Glomerular endothelial cell (primary cell): ENCODE measurements around the gene AXIN1. TPM values are rescaled to one million over a fixed set of nuclear protein-coding genes. Genes with fewer than 3 reads are reported as not detected.
"Not testable (repeated sequence)": the region's sequence is repeated elsewhere in the genome, so short reads cannot be mapped to it uniquely, and the experiment has no call there.

Experiments
- DNase-seq: peaks from one replicate; pipeline ENCODE4 v3.0.0-alpha.2; 2011; ENCODE audit warnings: low read depth, low spot score; ENCODE audit errors: extremely low read depth
- total RNA-seq: library from RNA; depleted of rRNA; stranded (reverse); fragments of >200 nt; gene quantifications from 2 replicates; pipeline ENCODE4 v1.2.3, GENCODE V29; 2015

AXIN1 gene, protein sequence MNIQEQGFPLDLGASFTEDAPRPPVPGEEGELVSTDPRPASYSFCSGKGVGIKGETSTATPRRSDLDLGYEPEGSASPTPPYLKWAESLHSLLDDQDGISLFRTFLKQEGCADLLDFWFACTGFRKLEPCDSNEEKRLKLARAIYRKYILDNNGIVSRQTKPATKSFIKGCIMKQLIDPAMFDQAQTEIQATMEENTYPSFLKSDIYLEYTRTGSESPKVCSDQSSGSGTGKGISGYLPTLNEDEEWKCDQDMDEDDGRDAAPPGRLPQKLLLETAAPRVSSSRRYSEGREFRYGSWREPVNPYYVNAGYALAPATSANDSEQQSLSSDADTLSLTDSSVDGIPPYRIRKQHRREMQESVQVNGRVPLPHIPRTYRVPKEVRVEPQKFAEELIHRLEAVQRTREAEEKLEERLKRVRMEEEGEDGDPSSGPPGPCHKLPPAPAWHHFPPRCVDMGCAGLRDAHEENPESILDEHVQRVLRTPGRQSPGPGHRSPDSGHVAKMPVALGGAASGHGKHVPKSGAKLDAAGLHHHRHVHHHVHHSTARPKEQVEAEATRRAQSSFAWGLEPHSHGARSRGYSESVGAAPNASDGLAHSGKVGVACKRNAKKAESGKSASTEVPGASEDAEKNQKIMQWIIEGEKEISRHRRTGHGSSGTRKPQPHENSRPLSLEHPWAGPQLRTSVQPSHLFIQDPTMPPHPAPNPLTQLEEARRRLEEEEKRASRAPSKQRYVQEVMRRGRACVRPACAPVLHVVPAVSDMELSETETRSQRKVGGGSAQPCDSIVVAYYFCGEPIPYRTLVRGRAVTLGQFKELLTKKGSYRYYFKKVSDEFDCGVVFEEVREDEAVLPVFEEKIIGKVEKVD
- total RNA-seq = 24.0 and 28.5 TPM in 2 replicates

DNA sequence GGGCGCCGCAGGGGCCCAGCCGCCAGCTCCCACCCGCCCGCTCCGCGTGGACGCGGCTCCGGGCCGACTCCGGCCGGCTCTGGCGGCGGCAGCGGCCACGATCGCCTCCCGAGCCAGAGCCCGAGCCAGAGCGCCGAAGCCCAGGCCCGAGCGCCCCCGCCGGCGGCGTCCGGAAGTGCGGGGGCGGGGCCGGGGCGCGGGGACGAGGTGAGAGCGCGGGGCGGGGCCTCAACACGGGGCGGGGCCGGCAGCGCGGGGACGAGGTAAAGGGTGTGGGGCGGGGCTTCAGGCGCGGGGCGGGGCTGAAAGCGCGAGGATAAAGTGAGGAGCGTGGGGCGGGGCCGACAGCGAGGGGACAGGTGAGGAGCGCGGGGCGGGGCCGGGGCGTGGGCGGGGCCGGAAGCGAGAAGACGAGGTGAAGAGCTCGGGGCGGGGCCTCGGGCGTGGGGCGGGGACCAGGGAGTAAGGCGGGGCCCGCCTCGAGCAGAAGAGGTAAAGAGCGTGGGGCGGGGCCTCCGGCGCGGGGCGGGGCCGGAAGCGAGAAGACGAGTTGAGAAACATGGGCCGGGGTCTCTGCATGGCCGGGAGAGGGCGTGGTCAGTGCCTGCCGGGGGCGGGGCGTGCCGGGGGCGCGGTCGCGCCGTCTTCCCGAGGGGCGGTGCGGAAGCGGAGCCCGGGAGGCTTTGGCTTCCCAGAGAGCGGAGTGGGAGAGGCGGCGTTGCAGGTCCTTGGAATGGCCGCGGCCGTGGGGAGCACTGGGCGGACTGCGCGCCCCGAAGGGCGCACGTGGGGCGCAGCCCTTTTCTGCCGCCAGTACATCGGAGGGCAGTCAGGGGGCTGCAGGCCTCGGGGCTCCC lies at the start of gene AXIN1:
Gene AXIN1, minus strand, starts transcription at position 177 of the 857 bp plus-strand sequence. CDS start 5,698 bp downstream, outside the sequence.
- DNase-seq = no peak

DNA sequence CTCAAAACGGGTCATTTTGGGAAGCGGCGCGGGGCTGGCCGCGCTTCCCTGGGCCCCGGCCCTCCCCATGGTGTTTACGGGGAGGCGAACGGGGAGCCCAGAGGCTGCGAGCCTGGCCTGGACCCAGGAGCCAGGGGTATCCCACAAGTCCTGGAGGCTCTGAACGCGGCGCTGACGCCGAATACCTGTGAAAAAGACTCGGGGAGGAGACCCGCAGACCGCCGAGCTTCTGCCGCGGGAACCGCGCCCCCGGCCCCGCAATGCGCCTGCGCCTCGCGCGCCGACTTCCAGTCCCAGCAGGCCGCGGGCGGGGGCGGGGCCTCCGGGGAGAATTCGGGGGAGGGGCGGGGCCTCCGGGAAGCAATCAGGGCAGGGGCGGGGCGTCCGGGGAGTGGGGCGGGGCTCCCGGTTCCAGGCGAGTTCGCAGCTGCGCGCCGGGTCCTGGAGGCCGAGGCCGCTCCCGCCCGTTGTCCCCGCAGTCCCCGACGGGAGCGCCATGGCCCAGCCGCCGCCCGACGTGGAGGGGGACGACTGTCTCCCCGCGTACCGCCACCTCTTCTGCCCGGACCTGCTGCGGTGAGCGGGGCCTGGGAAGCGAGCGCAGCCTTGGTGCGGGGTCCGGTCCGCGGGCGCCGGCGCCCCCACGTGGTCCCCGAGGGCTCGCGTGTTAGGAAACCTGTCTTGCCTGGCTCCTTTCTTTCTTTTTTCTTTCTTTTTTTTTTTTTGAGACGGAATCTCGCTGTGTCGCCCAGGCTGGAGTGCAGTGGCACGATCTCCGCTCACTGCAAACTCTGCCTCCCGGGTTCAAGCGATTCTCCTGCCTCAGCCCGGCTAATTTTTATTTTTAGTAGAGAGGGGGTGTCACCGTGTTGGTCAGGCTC lies 49.2 kb upstream of the AXIN1 start, which contains the start of gene DECR2:
Gene DECR2, plus strand, starts transcription at position 418 of the 881 bp plus-strand sequence. Its CDS starts 79 bp downstream, at position 497.
- DNase-seq = no peak

DNA sequence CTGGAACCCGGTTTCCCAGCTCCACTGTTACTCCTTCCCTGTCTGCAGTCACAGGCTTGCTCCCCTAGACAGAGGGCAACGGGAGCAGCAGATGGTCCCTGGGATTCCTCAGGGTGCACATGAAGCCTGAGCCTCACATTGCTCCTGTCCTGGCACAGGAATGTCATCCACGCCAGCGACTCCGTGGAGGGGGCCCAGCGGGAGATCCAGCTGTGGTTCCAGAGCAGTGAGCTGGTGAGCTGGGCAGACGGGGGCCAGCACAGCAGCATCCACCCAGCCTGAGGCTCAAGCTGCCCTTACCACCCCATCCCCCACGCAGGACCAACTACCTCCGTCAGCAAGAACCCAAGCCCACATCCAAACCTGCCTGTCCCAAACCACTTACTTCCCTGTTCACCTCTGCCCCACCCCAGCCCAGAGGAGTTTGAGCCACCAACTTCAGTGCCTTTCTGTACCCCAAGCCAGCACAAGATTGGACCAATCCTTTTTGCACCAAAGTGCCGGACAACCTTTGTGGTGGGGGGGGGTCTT lies 47.6 kb upstream of the AXIN1 start:
- no peak for DNase-seq

DNA sequence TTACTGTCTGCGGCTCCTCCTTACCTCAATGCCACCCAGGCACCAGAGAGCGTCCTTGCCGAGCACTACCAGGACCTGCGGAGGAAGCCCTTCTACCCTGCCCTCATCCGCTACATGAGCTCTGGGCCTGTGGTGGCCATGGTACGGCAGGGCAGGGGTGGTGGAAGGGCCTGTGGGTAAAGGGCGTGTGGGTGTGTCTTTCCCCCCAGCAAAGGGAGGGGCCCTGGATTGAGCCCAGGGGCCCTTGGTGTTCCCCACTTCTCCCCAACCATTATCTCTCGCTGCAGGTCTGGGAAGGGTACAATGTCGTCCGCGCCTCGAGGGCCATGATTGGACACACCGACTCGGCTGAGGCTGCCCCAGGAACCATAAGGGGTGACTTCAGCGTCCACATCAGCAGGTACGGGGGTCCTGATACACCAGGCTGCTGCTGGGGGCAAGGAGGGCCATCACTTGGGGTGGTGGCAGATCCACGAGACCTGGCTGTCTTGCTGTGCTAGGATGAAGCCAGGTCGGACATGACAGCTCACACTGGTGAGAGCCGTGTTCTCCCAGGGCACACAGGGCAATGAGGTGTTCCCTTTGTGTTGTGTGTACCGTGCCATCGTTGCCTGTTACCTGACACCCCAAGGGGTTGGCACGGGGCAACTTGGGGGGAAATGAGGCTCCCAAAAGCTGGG lies 47.0 kb upstream of the AXIN1 start:
- no peak for DNase-seq

DNA sequence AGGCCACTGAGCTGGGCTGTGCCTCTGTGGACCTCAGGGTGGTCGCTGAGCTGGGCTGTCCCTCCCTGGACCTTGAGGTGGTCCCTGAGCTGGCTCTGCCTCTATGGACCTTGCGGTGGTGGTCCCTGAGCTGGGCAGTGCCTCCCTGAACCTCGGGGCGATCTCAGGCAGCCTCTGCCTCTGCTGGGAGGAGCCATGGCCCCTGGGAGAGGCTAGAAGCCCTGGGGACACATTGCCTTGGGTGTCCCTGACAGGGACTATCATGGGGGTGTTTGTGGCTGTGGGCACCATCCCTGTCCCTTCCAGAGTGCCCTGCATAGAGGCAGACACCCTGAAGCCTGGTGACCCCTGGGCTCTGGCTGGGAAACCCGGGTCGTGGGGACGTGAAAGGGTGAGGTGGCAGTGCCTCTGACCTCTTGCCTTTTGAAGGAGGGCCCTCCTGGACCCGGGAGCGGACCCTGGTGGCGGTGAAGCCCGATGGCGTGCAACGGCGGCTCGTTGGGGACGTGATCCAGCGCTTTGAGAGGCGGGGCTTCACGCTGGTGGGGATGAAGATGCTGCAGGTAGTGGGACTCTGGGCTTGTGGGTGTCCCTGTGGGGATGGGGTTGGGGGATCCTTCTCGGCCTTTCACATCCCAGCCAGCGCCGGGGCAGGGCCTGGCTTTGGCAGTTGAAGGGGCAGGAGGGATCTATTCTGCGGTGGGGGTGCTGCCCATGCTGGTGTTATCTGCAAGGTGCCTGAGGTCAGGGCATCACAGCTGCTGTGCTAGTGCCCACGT lies 46.2 kb upstream of the AXIN1 start:
- DNase-seq = no peak

DNA sequence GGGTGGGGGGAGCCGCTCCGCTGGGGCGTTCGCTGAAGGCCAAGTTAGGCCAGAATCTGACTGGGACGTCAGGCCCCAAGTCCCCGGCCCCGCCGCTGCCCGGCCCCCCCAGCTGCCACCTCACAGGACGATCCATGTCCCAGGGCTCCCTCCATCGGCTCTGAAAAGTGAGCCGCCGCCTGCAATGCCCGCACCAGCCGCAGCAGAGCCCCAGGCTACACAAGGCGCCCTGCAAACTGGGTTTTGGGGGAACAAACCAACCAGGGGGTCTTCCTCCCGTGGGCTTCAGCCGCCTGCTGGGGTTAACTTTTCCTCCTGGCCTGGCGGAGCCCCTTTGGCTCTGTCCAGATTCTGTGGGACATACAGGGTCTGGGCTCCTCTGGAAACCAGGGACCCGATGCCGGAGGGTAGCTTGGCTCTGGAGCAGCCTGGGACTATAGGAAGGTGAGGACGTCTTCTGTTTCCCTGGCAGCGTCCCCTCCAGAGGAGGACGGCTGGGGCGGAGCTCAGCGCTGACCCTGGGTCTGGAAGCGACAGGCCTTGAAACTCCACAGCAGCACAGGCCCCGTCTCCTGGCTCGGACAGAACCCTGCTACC lies 45.3 kb upstream of the AXIN1 start:
- no peak for DNase-seq

DNA sequence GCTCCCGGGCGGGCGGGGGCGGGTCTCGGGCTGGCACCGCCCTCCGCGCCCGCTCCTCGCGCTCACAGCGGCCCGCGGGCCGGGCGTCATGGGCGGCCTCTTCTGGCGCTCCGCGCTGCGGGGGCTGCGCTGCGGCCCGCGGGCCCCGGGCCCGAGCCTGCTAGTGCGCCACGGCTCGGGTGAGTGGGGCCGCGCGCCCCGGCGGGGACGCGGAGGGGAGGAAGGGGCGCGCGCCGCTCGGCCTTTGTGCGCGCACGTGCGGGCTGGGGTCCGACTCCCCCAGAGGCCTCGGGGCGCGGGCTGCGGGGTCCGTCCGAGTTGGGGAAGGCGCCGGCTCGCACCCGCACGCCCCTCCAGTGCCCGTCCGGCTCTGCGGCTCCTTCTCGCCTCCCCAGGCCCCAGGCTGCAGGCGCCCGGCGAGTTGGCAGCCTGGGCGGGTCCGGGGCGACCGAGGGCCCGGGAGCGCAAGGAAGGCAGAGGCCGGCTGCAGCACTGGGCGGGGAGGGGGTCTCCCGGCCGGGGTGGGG lies 44.7 kb upstream of the AXIN1 start, which contains the start of gene NME4:
Gene NME4, plus strand, starts transcription at position 65 of the 527 bp plus-strand sequence. Its CDS starts 24 bp downstream, at position 89.
- no peak for DNase-seq

DNA sequence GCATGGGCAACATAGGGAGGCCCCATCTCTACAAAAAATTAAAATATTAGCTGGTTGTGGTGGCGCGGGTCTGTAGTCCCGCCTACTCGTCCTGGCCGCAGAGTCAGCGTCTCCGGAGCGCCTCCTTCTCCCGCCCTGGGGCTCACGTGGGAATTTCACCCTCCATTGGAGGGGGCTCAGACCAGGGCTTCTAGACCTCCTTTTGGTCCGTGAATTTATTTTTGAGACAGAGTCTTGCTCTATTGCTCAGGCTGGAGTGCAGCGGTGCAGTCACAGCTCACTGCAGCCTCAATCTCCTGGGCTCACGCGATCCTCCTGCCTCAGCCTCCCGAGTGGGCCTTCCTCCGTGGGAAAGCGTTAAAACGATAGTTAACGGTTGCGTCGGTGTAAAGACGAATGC lies 44.1 kb upstream of the AXIN1 start:
- no peak for DNase-seq

DNA sequence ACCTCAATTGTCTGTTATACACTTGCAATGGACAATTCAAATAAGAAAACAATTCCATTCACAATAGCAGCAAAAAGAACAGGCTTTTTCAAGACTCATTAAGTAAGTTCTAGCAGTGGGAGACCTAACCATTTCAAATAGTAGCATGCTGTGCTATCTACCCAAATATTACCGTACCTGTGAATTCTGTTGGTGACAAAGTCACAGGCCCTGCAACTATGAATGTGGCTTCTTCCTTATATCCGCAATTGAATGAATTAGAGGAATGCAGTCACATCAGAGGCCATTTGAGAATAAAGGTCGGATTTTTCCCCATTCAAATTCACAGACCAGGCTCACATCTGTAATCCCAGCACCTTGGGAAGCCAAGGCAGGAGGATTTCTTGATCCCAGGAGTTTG lies 43.7 kb upstream of the AXIN1 start:
- DNase-seq = no peak

DNA sequence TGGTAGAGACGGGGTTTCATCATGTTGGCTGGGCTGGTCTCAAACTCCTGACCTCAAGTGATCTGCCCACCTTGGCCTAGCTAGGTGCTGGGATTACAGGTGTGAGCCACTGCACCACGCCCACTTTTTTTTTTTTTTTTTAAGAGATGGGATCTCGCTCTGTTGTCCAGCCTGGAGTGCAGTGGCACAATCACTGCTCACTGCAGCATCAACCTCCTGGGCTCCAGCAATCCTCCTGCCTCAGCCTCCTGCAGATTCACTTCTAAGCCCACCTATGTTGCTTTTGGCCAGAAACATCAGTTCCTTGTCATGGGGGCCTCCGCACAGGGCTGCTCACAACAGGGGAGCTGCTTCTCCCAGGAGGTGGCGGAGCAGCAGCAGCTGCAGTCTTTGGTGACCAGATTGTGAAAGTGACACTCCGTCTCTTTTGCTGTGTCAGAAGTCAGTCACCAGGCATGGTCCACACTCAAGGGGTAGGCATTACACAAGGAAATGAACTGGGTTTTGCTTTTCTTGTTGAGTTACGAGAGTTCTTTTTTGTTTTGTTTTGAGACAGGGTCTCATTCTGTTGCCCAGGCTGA lies 40.0 kb upstream of the AXIN1 start:
- DNase-seq = no peak

DNA sequence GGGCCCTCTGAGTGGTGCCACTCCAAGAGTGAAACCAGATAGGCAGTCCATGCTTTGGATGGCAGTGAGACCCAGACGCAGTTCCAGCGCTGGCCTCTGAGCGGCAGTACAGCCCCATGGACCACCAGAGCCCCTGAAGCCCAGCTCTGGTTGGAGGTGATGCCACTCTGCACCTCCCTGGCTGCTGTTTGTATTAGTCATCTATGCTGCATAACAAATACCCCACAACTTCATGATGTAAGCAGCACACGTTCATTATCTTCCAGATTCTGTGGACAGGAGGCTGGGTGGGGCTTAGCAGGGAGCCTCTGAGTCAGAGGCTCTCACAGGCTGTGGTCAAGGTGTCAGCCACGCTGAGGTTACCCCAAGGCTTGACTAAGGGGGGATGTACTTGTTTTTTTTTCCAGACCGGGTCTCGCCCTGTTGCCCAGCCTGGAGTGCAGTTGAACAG lies 39.4 kb upstream of the AXIN1 start:
- no peak for DNase-seq

DNA sequence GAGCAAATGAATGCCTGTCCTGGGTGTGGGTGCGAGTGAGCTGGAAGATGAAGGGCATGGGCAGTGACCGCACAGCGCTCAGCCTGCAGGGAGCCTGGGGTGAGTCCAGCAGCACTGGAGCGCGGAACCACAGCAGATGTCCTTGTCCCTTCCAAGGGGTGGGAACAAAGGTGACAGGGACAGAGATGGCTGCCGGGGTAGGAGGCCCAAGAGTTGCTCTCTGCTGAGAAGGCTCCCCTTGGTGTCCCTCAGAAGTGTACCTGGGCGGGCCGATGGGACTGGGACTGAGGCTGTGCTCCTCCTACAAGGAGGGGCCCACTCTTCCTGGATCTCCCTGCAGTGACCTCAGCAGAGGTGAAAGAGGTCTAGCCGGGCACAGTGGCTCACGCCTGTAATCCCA lies 36.8 kb upstream of the AXIN1 start:
- no peak for DNase-seq

DNA sequence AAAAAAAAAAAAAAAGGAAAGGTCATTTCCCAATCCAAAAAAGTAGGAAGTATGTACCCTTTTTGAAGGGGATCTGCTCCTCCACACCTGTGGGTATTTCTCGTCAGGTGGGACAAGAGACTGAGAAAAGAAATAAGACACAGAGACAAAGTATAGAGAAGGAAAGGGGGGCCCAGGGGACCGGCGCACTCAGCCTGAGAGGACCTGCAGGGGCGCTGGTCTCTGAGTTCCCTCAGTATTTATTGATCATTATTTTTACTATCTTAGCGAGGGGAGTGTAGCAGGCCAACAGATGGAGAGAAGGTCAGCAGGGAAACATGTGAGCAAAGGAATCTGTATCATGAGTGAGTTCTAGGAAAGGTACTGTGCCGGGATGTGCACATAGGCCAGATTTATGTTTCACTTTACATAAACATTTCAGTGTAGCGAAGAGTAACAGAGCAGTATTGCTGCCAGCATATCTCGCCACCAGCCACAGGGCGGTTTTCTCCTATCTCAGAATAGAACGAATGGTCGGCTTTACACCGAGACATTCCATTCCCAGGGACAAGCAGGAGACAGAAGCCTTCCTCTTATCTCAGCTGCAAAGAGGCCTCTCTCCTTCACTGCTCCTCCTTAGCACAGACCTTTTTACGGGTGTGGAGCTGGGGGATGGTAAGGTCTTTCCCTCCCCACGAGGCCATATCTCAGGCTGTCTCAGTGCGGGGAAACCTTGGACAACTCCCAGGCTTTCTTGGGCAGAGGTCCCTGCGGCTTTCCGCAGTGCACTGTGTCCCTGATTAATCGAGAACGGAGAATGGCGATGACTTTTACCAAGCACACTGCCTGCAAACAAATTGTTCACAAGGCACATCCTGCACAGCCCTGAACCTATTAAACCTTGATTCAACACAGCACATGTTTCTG lies 35.5 kb upstream of the AXIN1 start:
- not testable (repeated sequence) for DNase-seq

DNA sequence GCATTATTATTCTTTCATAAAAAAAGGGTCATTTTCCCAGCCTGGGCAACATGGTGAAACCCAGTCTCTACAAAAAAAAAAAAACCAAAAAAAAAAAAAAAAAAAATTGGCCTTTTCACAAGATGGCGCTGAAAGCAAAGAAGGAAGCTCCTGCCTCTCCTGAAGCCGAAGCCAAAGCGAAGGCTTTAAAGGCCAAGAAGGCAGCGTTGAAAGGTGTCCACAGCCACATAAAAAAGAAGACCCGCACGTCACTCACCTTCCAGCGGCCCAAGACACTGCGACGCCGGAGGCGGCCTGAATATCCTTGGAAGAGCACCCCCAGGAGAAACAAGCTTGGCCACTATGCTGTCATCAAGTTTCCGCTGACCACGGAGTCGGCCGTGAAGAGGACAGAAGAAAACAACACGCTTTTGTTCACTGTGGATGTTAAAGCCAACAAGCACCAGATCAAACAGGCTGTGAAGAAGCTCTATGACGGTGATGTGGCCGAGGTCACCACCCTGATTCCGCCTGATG lies 34.2 kb upstream of the AXIN1 start:
- no peak for DNase-seq

DNA sequence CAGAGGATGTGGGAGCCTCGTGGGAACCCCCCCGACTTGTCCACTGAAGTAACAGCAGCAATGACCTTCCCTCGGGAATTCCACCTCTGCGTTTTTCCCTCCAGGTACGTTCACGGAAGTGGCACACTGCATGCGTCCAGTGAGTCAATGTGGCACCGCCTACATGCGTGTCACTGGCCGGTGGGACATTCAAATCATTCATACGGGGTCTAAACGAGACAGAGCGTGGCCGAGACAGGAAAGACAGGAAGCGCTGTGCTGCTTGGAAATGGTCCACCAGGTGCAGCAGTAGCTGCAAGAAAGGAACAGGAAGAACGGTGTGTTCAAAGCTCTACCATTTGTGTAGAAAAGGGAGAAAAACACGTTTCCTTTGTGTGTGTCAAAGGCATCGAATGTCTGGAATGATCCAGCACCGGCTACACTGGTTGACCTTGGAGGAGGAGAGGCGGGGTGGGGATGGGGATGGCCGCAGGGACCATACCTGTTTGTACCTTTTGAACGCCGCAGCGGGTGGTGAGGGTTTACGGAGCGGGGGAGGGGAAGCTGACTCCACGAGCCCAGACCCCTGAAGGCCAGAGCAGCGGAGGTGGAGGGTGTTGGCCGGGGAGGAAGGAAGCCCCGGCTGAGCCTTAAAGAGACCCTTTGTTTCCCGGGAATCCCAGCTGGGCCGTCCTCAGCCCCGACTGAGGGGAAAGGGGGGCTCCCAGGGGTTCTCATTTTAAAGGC lies 31.0 kb upstream of the AXIN1 start:
- no peak for DNase-seq
